ENCODE measurements around the gene KRTAP3-2. TPM values are rescaled to one million over a fixed set of nuclear protein-coding genes. Genes with fewer than 3 reads are reported as not detected.

Gene KRTAP3-2
- polyA plus RNA-seq, 3 donors: not detected

DNA sequence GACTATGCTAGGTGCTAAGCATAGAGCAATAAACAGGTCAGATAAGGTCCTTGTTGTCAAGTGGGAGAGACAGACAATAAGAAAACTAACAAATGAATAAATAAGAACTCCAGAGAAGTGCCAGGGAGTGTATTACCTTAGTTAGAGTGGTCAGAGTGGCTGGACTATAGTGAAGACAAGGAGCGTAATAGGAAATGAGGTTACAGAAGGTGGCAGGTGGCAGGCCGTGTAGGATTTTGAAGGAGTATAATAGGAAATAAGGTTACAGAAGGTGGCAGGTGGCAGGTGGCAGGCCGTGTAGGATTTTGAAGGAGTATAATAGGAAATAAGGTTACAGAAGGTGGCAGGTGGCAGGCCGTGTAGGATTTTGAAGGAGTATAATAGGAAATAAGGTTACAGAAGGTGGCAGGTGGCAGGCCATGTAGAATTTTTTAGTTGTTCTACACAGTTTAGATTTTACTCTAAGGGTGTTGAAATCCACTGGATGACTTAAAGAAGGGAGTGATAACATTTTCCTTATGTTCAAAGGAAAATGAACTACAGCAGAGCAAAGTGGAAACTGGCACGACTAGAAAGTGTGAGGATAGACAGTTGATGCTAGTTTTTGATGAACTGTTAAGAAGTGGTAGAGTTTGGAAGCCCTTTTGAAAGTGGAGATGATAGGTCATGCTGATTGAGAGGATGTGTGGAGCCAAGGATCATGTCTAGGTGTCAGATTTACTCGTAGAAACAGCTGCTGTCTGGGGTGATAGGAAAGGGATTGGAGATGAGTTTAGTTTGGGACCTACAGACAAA is 12.8 kb upstream of the KRTAP3-2 start:
- DNase-seq: no peak

DNA sequence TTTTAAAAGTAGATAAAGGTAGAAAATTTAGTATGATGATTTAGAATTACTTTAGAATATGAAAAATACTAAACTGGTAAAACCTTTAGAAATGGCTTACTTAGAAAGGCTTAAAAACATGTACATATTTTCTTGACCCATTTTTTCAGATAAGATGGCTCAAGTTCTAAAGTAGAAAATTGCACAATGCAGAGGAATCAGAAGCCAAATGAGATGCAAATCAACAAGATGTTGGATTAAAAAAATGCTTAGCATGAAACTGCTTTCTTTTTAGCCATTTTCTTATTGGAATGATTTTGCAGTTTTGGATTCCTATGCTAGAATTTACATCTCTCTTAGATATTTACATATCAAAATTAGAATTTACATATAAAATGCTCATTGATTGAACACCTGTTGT is 10.7 kb upstream of the KRTAP3-2 start:
- DNase-seq: no peak

DNA sequence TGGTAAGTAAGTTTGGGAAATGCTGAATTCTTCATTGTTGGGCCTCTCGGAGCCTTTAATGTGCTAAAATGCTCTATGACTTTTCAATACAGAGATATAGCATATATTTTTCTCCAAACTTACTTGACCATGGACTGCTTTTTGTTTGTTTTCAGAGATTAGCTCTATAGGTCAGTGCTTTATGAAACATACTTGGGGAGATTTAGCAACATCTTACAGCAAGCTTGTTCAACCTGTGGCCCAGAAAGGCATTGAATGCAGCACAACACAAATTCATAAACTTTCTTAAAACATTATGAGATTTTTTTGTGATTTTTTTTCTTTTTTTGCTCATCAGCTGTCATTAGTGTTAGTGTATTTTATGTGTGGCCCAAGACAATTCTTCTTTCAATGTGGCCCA is 10.2 kb upstream of the KRTAP3-2 start:
- no peak for DNase-seq

DNA sequence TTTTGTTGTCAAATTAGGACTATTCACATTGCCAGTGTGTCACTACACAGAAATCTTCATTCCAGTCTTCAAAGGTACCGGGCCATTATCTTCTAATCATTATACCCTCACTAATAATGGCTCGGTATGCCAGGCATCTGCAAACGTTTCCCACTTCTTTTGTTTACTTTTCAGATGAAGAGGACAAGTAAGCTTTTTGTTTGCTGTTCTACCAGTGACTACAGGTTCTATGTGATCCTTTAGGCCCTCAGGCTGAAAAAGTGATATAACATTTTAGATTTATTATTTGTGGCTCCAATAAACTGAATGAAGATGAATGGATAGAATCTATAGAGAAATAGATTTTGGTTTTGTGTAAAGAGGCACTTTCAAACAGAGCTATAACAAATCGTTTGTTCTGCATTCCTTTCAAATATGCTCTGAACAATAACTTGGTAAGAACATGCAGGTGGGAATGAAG is 9.6 kb upstream of the KRTAP3-2 start:
- DNase-seq: no peak

DNA sequence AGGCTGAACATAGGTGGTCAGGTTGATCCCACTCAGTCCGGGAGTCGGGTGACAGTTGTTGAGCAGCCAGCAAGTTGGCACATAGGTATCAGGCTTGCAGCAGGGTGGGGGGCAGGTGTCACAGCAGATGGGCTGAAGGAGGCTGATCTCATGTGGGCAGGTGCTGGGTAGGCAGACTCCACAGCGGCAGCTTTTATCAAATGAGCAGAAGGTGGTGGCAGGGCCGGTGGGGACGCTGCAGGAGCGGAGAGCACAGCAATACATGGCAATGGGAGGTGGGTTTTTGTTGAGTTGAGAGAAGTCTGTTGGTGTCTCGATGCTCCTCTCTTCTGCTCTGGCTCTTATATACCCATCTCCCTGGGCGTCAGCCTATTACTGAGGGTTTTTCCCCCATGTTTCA is 9.1 kb upstream of the KRTAP3-2 start, which contains the start of gene KRTAP3-1:
Gene KRTAP3-1, minus strand, starts transcription at position 318 of the 400 bp plus-strand sequence. Its CDS starts 54 bp downstream, at position 264.
- no peak for DNase-seq

DNA sequence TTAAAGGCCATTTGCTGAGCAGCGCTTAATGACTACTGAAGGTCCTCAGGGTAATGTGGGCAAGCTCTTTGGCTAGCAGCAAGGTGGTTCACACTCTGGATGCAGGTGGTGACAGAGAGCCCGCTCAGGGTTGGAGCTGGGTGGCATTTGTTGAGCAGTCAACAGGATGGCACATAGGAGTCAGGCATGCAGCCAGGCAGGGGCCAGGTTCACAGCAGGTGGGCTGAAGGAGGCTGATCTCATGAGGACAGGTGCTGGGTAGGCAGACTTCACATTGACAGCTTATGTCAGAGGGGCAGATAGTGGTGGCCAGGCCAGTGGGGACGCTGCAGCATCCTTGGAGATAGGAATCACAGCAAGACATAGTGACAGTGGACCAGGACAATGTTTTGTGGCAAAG is 4.7 kb upstream of the KRTAP3-2 start:
- no peak for DNase-seq

DNA sequence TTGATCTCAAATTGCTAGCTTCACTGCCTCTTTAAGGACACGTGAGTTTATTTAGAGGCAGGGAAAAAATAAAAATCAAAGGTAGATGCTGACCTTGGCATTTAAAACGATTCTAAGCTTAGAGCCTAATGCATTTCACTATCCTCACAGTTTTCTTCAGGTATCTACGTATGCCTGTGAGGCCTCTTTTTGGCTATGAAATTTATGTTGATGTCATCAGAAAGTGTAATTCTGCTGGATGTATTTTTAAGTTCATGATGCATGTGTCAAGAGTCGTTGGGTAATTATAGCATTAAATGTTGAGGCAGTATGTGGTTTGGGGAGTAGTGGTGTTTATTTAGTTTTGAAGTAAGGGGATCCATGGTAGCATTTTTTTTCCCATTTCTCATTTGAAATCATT is 4.2 kb upstream of the KRTAP3-2 start:
- DNase-seq: no peak

DNA sequence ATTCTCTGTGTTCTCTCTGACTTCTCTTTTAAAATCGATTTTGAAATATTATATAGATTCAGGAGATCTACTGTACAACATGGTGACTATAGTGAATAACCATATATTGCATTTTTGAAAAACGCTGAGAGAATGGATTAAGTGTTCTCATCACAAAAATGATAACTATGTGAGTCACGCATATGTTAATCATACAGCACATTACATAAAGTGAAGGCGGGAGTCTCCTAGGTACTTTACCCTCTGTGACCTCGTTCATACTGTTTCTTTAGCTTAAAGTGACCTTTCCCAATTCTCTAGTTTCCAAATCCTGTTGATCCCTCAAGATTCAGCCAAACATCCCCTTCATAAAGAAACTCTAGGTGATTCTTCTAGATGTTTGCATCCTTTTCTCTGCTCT is 3.1 kb upstream of the KRTAP3-2 start:
- DNase-seq: no peak

DNA sequence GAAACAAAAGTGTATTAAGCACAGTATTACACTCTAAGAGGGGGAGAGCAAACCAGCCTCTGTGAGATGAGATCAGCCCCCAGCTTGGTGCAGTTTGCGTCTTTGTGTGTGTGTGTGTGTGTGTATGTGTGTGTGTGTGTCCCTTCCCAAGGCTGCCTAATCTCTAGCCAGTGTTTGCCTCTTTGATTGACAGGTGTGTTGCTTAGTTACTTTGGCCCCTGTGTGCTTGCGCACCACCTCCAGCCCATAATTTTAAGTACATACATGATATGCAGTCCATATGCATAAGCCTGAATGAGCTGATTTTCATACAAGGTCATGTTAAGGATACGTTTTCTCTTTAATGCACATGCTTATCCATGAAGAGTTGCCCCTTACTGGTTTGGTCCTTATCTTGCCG is 2.1 kb upstream of the KRTAP3-2 start:
- DNase-seq: no peak

DNA sequence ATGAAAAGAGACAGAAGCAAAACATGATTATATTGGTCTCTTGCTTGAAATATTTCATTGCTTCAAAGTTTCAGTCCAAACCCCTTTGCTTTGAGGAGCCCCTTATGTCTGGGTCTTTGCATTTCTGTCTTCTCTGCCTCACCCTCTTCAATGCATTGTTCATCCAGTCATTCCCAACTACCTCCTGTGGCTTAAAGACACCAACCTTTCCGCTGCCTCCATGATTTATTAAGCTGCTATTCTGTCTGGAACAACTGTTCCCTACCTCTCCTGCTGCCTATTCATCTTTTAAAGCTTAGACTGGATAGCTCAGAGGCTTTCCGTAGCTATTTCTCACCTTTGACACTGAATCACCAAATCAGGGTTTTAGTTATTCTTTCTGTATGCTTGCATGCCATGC is 2.3 kb downstream of the KRTAP3-2 start:
- no peak for DNase-seq

DNA sequence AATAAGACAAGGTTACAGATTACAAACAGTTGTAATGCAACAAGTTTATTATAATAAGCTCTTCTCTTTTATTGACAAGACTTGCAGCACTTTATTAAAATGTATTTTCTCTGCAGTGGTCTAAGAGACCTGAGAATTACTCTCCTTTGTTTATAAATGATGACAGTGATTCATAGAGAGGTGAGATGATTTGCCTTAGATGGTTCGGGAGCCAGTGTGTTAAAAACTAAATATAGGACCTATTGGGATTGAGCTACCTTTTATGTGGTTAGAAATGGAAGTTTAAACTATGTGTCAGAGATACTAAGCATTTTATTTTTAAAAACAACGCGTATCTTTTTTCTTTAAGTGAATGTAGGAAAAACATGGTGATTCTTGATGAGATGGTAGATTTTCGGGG is 2.9 kb downstream of the KRTAP3-2 start:
- DNase-seq: no peak

DNA sequence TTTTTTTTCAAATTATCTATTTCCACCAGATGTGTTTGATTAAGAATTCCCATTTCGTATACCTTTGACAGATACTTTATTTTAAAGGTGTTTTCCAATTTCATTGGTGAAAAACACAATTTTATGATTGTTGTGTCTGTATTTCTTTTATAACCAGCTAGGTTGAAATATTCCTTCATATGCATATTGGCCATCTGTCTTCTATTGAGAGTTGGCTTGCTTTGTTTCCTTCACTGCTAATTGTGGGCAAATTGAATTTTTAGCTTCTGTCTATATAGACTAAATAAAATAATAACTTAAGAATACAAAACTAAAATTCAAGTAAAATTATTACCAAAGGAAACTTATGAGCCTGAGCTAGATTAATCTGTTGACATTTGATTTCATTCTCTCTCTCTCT is 4.6 kb downstream of the KRTAP3-2 start:
- DNase-seq: no peak

DNA sequence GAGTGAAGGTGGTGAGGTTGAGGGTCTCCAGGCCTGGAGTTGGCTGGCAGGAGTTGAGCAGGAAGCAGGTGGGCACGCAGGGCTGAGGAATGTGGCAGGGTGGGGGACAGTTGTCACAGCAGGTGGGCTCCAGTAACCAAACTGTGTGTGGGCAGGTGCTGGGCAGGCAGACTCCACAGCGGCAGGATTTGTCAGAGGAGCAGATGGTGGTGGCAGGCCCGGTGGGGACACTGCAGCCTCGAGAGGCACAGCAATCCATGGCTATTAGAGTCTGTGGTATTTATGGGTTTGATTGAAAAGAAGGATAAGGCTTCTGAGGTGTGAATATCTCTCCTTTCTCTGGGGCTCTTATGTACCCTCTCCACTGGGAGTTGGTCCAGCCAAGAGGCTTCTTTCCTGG is 5.9 kb downstream of the KRTAP3-2 start, which contains the start of gene KRTAP3-3:
Gene KRTAP3-3, minus strand, starts transcription at position 326 of the 400 bp plus-strand sequence. Its CDS starts 67 bp downstream, at position 259.
- no peak for DNase-seq

DNA sequence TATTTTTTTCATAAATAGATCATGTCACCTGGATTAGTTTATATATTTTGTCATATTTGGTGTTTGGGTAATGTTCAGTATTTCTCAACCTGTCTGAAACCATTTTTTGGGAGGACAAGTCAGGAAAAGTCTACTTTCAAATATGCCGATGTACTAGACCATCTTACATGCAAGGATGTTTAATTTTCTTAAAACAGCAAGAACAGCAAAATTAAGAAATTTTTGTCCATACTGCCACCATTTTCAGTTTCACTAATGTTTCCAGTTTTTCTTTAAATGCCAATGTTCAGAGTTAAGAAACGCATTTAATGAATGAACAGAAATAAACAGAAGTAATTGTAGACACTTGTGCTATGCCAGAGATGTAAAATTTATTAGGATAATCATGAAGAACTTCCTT is 6.6 kb downstream of the KRTAP3-2 start:
- DNase-seq: no peak

DNA sequence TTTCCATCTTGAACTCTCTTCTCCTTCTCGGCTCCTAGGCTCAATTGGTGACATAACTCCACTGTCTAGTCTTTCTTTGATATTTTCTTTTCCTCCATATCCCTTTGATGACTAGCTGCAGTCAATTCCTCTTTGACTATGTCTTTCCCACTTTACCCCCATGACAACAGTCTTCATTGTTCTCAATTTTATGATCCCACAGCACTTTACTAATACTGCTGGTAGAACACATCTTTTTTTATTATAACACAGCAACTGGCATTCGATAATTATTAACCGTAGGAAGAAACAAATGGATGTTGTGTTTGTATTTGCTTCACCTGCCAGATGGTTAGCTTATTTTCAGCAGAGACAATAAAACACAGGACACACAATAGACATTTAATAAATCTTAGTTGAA is 7.0 kb downstream of the KRTAP3-2 start:
- DNase-seq: no peak

DNA sequence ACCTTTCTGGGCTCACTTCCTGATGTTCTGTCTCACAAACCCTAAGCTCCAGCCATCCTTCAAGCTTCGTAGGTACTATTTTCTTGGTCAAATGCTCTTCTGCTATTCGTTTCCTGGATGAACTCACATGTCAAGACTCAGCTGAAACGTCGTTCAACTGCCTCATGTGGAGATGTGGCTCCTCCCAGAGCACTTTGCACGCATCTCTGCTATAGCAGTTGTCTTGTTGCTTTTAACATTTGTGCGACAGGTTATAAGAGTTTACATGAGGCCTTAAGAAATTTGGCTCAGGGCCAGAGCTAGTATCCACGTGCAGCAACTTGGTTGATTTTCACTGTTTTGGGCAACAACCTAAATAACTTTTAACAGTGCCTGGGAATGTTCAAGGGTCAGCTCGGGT is 12.8 kb downstream of the KRTAP3-2 start:
- no peak for DNase-seq

DNA sequence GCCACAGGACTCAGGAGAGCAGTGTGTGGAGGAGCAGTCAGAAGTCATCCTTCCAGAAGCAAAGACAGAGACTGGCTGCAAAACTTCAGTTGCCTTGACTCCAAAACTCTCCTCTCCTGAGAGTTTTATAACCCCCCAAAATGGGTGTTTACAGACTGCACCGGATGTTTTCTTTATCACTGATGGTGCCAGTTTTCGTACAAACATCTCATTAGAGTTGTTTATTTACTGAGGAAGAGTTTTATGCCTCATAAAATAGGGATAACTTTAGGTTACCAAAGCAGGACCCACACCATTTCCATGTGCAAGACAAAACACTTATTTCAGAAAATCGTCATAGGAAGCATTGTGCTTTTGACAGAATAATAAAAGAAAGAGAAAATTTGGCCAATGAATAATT is 15.5 kb downstream of the KRTAP3-2 start, which contains the start of gene KRT40:
Gene KRT40, minus strand, starts transcription at position 101 of the 400 bp plus-strand sequence. Its CDS starts 53 bp downstream, at position 48.
- DNase-seq: no peak

DNA sequence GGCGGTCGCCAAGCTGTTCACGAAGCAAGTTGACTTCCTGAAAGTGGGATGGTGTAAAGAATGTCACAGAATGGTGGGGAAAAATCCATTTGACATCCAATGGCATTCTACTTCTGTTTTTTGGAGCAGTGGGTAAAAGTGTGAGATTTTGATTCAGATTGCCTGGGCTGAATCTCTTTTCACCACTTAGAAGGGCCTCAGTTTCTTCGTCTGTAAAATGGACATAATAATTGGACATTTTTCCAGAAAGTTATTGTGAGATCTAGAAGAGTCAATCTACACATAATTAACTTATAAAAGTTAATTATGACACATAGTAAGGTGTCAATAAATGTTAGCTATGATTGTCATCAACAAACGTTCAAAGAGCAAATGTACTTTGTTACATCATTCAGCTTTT is 18.6 kb downstream of the KRTAP3-2 start:
- no peak for DNase-seq

DNA sequence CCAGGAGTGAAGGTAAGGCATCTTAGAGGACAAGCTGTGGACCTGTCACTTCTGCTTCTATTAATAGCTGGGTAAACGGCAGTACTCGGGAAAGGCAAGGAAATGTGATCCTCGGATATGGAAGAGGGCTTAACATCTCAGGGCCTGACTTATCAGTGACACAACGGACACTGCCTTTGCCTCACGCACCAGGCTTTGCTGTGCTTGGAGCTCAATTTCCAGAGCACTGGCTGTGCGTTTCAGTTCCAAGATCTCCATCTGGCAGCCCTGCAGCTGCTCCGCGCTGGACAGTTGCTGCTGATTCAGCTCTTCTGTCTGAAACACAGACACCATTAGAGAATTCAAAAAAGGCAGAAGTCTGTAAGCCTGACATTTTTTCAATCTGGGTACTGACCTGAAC is 19.1 kb downstream of the KRTAP3-2 start:
- no peak for DNase-seq

DNA sequence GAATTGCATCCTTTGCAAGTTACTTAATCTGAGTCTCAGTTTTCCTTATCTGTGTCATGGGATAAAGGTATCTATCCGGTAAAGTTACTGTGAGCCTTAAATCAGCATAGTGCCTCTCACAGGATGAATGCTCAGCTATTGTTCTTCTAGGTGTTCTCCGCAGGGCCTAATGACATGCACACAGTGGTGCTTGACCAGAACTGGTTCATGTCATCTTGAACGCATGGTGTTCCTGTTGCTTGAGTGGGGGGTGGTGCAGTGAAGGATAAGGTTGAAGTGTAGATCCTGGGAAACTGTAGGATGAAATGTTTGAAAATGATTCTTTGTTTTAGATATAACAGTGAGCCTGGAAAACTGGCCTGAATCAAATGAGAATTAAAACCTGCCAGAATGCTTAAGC is 19.6 kb downstream of the KRTAP3-2 start:
- DNase-seq: no peak

DNA sequence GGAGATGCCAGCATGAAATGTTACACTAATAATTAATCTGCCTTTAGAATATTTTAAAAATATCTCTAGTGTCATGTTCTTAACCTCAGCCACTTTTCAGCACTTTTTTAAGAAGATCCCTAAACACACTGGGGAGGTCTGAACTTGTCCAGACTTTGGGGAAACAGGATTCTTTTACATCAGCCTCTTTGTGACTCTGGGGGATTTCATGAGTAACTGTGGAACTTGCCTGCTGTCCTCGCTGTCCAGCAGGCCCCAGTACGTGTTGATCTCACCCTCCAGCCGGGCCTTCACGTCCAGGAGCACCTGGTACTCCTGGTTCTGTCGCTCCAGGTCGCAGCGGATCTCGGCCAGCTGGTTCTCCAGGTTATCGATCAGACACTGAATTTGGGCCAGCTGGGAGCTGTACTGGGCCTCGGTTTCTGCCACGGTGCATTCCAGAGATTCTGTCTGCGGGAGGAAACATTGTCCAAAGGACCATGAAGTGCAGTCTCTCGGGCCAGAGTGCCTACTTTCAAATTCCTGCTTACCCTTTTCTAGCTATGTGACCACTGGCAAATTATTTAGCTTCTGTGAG is 21.0 kb downstream of the KRTAP3-2 start:
- DNase-seq: no peak

DNA sequence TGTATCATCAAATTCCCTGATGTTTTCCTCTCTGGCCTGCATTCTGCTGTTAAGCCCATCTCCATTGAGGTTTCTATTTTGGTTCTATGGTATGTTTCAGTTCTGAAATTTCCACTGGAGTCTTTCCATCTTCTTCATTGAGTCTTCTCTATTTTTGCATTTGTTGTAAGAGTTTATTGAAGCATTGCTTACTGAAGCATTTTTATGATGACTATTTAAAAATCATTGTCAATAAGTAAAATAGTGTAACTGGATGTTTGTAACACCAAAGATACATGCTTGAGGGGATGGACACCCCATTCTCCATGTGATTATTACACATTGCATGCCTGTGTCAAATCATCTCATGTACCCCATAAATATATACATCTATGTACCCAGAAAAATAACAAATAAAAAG is 24.2 kb downstream of the KRTAP3-2 start:
- DNase-seq: no peak

DNA sequence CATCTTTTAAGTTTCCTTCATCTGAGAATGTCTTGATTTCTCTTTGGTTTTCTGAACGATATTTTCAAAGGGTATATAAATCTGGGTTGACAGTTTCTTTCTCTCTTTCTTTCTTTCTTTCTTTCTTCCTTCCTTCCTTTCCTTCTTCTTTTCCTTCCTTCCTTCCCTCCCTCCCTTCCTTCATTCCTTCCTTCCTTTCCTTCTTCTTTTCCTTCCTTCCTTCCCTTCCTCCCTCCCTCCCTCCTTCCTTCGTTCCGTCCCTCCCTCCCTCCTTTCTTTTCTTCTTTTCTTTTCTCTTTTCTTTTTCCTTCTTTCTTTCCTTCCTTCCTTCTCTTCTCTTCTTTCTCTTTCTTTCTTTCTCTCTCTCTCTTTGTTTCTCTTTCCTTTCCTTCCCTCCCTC is 25.3 kb downstream of the KRTAP3-2 start:
- no peak for DNase-seq

Data from renal pelvis (tissue), 4 donors.